A673 (cell line): ENCODE measurements around the gene XYLT1. TPM values are rescaled to one million over a fixed set of nuclear protein-coding genes. Genes with fewer than 3 reads are reported as not detected.

Experiments used
- BruUV-seq: library from RNA; stranded (reverse); fragments of 400-500 nt; replicated peaks from 2 replicates; lab custom pipeline; 2021; lab: Mats Ljungman, UMichigan
- CTCF ChIA-PET: fragments of 300-600 bp; sonication (Branson Sonifier 250); formaldehyde crosslinking; loops from one replicate; lab custom pipeline; 2022; ENCODE audit warnings: antibody characterized with exemption; lab: Charles Lee
- POLR2A ChIA-PET: fragments of 300-600 bp; sonication (Branson Sonifier 250); formaldehyde crosslinking; loops from one replicate; lab custom pipeline; 2022; ENCODE audit warnings: antibody characterized with exemption; ENCODE audit not compliant: low non-redundant PET; lab: Charles Lee
- DNase-seq: peaks from one replicate; pipeline ENCODE4 v3.0.0-alpha.2; 2015; ENCODE audit warnings: low spot score
- H3K27ac ChIP-seq: fragments of 200-600 bp; sonication (generic); 2 replicates; pipeline ENCODE4 v1.5.1; 2016; ENCODE audit warnings: mixed run types, low read depth, mild to moderate bottlenecking, mixed read lengths, antibody characterized with exemption, low read length; ENCODE audit not compliant: poor library complexity, severe bottlenecking
- H3K27me3 ChIP-seq: fragments of 200-600 bp; sonication (generic); replicated peaks from 2 replicates; pipeline ENCODE4 v1.6.1; 2017; ENCODE audit warnings: mixed run types, low read depth, mild to moderate bottlenecking, mixed read lengths, antibody characterized with exemption, low read length; ENCODE audit not compliant: insufficient read depth, poor library complexity
- H3K36me3 ChIP-seq: fragments of 200-600 bp; sonication (generic); 2 replicates; pipeline ENCODE4 v1.6.1; 2016; ENCODE audit warnings: mixed run types, mild to moderate bottlenecking, mixed read lengths, antibody characterized with exemption, low read length; ENCODE audit not compliant: insufficient read depth, poor library complexity, severe bottlenecking
- H3K4me1 ChIP-seq: fragments of 200-600 bp; sonication (generic); 2 replicates; pipeline ENCODE4 v1.6.1; 2017; ENCODE audit warnings: mixed run types, mild to moderate bottlenecking, mixed read lengths, antibody characterized with exemption, low read length; ENCODE audit not compliant: insufficient read depth, poor library complexity, severe bottlenecking
- H3K4me3 ChIP-seq: fragments of 200-600 bp; sonication (generic); 2 replicates; pipeline ENCODE4 v1.5.1; 2016; ENCODE audit warnings: low read depth, mixed run types, mild to moderate bottlenecking, mixed read lengths, low read length; ENCODE audit not compliant: poor library complexity, severe bottlenecking
- H3K9me3 ChIP-seq: fragments of 200-600 bp; sonication (generic); 2 replicates; pipeline ENCODE4 v1.6.1; 2016; ENCODE audit warnings: mixed run types, low read depth, mild to moderate bottlenecking, mixed read lengths, antibody characterized with exemption, low read length; ENCODE audit not compliant: poor library complexity, severe bottlenecking
- EZH2 ChIP-seq: fragments of 200-600 bp; sonication (generic); IDR thresholded peaks from 2 replicates; pipeline ENCODE4 v1.6.1; 2017; ENCODE audit warnings: borderline replicate concordance, low read depth, mild to moderate bottlenecking, mixed read lengths, antibody characterized with exemption, low read length; ENCODE audit not compliant: poor library complexity, severe bottlenecking
- intact Hi-C: fragments of 100-400 bp; cut with micrococcal nuclease; formaldehyde crosslinking; loops from one replicate; pipeline ENCODE4 v1.10.0; 2022; ENCODE audit not compliant: unreplicated experiment
- total RNA-seq: library from RNA; stranded (reverse); gene quantifications from 2 replicates; pipeline ENCODE4 v1.2.3, GENCODE V29; 2021
- TF ChIP-seq, protein P1 (sequence below): fragments of 300-800, 200-600 bp; sonication (generic); conservative IDR thresholded peaks from 2 replicates; pipeline ENCODE4 v1.5.1; 2017; ENCODE audit warnings: low read depth, mild to moderate bottlenecking, antibody characterized with exemption, low read length, moderate library complexity, mixed read lengths

The XYLT1 gene
- total RNA-seq, 1 experiment from 2014 or later = 0.64 TPM

DNA sequence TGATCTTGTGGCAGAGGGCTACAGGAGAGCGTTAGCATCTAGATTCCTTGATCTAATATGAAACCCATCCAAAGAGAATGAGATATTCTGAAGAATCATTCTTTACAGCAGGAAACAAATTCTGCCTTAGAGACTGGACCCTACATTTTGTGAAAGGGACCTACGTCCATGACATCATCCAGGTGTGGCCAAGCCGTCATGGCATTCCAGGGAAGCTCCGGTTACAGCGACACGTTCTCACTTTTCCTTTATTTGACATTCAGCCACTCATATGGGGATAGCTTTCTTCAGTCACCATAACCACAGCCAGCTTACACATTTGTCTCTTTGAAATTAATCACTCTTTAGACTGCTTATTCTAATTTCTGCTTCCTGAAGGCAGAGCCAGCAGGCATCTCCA, 408.1 kb downstream of the XYLT1 start:
- ChIA-PET CTCF (no interaction called here), POLR2A (no interaction called here)
- no peak for DNase-seq
- intact Hi-C loops = no loop called here
- Histone ChIP-seq H3K9me3 (peaks cover 3% of the 10 kb centered on the region), H3K36me3 (no peaks in the 10 kb centered on the region), H3K4me3 (no peak overlapping the region), H3K27me3 (no peaks in the 10 kb centered on the region), H3K27ac (no peak overlapping the region), H3K4me1 (no peaks in the 10 kb centered on the region)
- no TSS peak for BruUV-seq
- TF ChIP-seq, protein P1, sequence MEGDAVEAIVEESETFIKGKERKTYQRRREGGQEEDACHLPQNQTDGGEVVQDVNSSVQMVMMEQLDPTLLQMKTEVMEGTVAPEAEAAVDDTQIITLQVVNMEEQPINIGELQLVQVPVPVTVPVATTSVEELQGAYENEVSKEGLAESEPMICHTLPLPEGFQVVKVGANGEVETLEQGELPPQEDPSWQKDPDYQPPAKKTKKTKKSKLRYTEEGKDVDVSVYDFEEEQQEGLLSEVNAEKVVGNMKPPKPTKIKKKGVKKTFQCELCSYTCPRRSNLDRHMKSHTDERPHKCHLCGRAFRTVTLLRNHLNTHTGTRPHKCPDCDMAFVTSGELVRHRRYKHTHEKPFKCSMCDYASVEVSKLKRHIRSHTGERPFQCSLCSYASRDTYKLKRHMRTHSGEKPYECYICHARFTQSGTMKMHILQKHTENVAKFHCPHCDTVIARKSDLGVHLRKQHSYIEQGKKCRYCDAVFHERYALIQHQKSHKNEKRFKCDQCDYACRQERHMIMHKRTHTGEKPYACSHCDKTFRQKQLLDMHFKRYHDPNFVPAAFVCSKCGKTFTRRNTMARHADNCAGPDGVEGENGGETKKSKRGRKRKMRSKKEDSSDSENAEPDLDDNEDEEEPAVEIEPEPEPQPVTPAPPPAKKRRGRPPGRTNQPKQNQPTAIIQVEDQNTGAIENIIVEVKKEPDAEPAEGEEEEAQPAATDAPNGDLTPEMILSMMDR = no peak
- TF ChIP-seq EZH2 = no peak

DNA sequence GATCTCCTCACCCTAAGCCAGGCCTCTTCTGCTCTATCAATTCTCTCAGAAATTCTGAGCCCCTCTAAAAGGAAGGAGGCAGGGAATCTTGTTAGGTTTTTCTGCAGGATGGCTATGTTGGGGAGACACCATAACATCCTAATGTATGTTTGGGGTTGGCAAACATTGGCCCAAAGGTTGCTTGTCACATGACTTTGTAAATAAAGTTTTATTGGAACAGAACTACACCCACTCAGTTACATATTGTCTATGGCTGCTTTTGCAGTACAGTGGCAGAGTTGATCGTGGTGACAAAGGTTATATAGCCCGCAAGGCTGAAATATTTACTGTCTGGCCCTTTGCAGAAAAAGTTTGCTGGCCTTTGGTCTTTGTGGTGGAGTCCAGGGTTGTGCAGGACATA, 409.4 kb downstream of the XYLT1 start:
- POLR2A ChIA-PET = no interaction called here
- no peaks in the 10 kb centered on the region for H3K36me3 ChIP-seq
- intact Hi-C loops = no loop called here
- no peak for TF ChIP-seq EZH2
- TF ChIP-seq, protein P1 = no peak
- DNase-seq = no peak
- H3K9me3 ChIP-seq = peaks cover 5% of the 10 kb centered on the region
- BruUV-seq = no TSS peak
- no peak overlapping the region for H3K27ac ChIP-seq
- H3K27me3 ChIP-seq = no peaks in the 10 kb centered on the region
- CTCF ChIA-PET = no interaction called here
- no peaks in the 10 kb centered on the region for H3K4me1 ChIP-seq
- no peak overlapping the region for H3K4me3 ChIP-seq

DNA sequence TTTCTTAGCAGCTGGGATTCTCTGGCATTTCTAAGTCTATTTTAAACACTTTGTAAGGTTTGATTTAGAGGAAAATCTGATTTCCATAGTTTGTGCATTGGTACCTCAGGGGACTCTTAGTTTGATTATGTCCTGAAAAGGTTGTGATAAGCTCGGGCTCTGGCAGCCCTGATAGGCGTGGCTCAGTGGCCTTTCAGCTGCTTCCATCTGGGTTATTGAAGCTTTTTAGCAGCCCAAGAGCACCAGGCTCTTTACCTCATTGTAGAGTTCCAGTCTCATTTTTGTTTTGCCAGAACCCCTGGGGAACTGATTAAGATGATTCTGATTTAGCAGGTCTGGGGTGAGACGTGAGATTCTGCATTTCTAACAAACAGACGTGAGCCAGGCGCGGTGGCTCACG, 412.3 kb downstream of the XYLT1 start:
- POLR2A ChIA-PET = no interaction called here
- TF ChIP-seq, protein P1 = no peak
- no peak for TF ChIP-seq EZH2
- no peaks in the 10 kb centered on the region for H3K4me1 ChIP-seq
- intact Hi-C loops = no loop called here
- BruUV-seq = no TSS peak
- no peak overlapping the region for H3K27ac ChIP-seq
- CTCF ChIA-PET = no interaction called here
- DNase-seq = no peak
- H3K9me3 ChIP-seq = peaks cover 10% of the 10 kb centered on the region
- no peaks in the 10 kb centered on the region for H3K27me3 ChIP-seq
- no peak overlapping the region for H3K4me3 ChIP-seq
- no peaks in the 10 kb centered on the region for H3K36me3 ChIP-seq
